Measurements from ENCODE around the gene DDIT3. TPM values are rescaled to one million over a fixed set of nuclear protein-coding genes. Genes with fewer than 3 reads are reported as not detected.

DDIT3 gene
- total RNA-seq, 2 experiments from 2014 or later, result 32.3 to 42.7 TPM

DNA sequence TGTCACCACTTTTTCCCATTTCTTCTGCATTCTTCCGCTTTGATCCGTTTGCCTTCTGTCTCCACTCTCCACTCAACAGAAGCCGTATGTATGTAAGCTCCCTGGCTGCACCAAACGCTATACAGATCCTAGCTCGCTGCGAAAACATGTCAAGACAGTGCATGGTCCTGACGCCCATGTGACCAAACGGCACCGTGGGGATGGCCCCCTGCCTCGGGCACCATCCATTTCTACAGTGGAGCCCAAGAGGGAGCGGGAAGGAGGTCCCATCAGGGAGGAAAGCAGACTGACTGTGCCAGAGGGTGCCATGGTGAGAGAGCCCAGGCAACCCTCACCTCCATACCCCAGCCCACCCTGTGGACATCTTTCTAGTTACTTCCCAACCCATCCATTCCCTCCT is 52.4 kb downstream of the DDIT3 start:
- H4K20me1 ChIP-seq (ENCODE audit: insufficient read depth, low read length), result no peaks in the 10 kb centered on the region
- peaks cover 43% of the 10 kb centered on the region for H3K36me3 ChIP-seq (ENCODE audit: insufficient read depth, low read length)
- intact Hi-C loops (cut with micrococcal nuclease; ENCODE audit: unreplicated experiment), result no loop called here

GRCh38 chr12:57467212-57467874 is 53.0 kb downstream of the DDIT3 start:
- Histone ChIP-seq H3K4me3 (ENCODE audit: low read depth, low read length, poor library complexity, severe bottlenecking) (no peak overlapping the region), H3K36me3 (ENCODE audit: insufficient read depth, low read length) (peaks cover 37% of the 10 kb centered on the region), H3K9me2 (ENCODE audit: insufficient read depth, low read length) (no peaks in the 10 kb centered on the region), H3K4me1 (ENCODE audit: insufficient read depth, low read length, poor library complexity, severe bottlenecking) (peaks cover 6% of the 10 kb centered on the region), H3K4me2 (ENCODE audit: low read length) (no peak overlapping the region), H3K27ac (ENCODE audit: low read depth, low read length, poor library complexity, severe bottlenecking) (no peak overlapping the region), H3K79me2 (ENCODE audit: insufficient read depth, low read depth, low read length) (no peaks in the 10 kb centered on the region), H4K20me1 (ENCODE audit: insufficient read depth, low read length) (no peaks in the 10 kb centered on the region), H3K9me3 (ENCODE audit: low read length) (no peaks in the 10 kb centered on the region), H2AFZ (ENCODE audit: low read length) (no peak overlapping the region)
- ChIA-PET POLR2A (no interaction called here), CTCF (ENCODE audit: unreplicated experiment) (no interaction called here)
- no TSS peak for BruUV-seq (replicated peaks)
- TF ChIP-seq CTCF (conservative IDR thresholded peaks at IDR 0.05; ENCODE audit: low read length), result no peak
- TF ChIP-seq EZH2phosphoT487 (IDR thresholded peaks at IDR 0.05; ENCODE audit: borderline replicate concordance, low read depth, low read length), result no peak
- no peak for DNase-seq (ENCODE audit: low spot score)
- intact Hi-C loops (cut with micrococcal nuclease; ENCODE audit: unreplicated experiment), result no loop called here

More for the DNA sequence above, 52.4 kb downstream of the DDIT3 start:
- Histone ChIP-seq H3K9me3 (ENCODE audit: low read length) (no peaks in the 10 kb centered on the region), H3K9me2 (ENCODE audit: insufficient read depth, low read length) (no peaks in the 10 kb centered on the region), H2AFZ (ENCODE audit: low read length) (no peak overlapping the region), H3K79me2 (ENCODE audit: insufficient read depth, low read depth, low read length) (no peaks in the 10 kb centered on the region), H3K4me3 (ENCODE audit: low read depth, low read length, poor library complexity, severe bottlenecking) (no peak overlapping the region), H3K27ac (ENCODE audit: low read depth, low read length, poor library complexity, severe bottlenecking) (no peak overlapping the region), H3K4me1 (ENCODE audit: insufficient read depth, low read length, poor library complexity, severe bottlenecking) (peaks cover 3% of the 10 kb centered on the region), H3K4me2 (ENCODE audit: low read length) (no peak overlapping the region)
- TF ChIP-seq CTCF (conservative IDR thresholded peaks at IDR 0.05; ENCODE audit: low read length), result no peak
- no peak for TF ChIP-seq EZH2phosphoT487 (IDR thresholded peaks at IDR 0.05; ENCODE audit: borderline replicate concordance, low read depth, low read length)
- DNase-seq (ENCODE audit: low spot score), result no peak
- BruUV-seq (replicated peaks), result no TSS peak
- CTCF ChIA-PET (ENCODE audit: unreplicated experiment), result no interaction called here
- POLR2A ChIA-PET, result interaction anchor here (0.6 kb wide), 1 partner anchor 12 kb away, joined by 3 read pairs; the partner anchor contains the start of gene ARHGAP9

Small RNAs within 50 kb of the gene (microRNA-seq; reads per million reads assigned to microRNA genes)
- gene MIR616 (ENCODE audit: borderline replicate concordance), result 14.4 reads per million, percentile 21 among the genes with 10 or more reads in this experiment
- gene MIR6758 (ENCODE audit: borderline replicate concordance), result not detected

Small RNAs within 50 kb of the gene (small RNA-seq; reads per million reads assigned to genes)
- gene MIR616, result not detected

Other genes with a start within 250 kb of the DDIT3 start
- 15.0 and 25.8 TPM in 2 replicates for gene R3HDM2, start 89.5 kb downstream of the DDIT3 start, total RNA-seq (2014; rRNA removed; shearing (Covaris generic))
- gene R3HDM2, start 89.5 kb downstream of the DDIT3 start, total RNA-seq (2022), result 47.2 and 65.7 TPM in 2 replicates
- not detected in 2 replicates for gene INHBC, start 85.7 kb downstream of the DDIT3 start, total RNA-seq (2014; rRNA removed; shearing (Covaris generic))
- gene INHBC, start 85.7 kb downstream of the DDIT3 start, total RNA-seq (2022), result 0.36 and 0.72 TPM in 2 replicates
- gene INHBE, start 65.2 kb downstream of the DDIT3 start, total RNA-seq (2014; rRNA removed; shearing (Covaris generic)), result 3.2 and 3.9 TPM in 2 replicates
- 3.4 and 4.0 TPM in 2 replicates for gene INHBE, start 65.2 kb downstream of the DDIT3 start, total RNA-seq (2022)
- 3.9 and 4.6 TPM in 2 replicates for gene GLI1, start 60.7 kb downstream of the DDIT3 start, total RNA-seq (2014; rRNA removed; shearing (Covaris generic))
- 6.0 and 6.5 TPM in 2 replicates for gene GLI1, start 60.7 kb downstream of the DDIT3 start, total RNA-seq (2022)
- gene ARHGAP9, start 40.6 kb downstream of the DDIT3 start, total RNA-seq (2014; rRNA removed; shearing (Covaris generic)), result 66.2 and 70.1 TPM in 2 replicates
- gene ARHGAP9, start 40.6 kb downstream of the DDIT3 start, total RNA-seq (2022), result 105 and 111 TPM in 2 replicates
- gene MARS1, start 32.4 kb downstream of the DDIT3 start, total RNA-seq (2014; rRNA removed; shearing (Covaris generic)), result 262 and 272 TPM in 2 replicates
- gene MARS1, start 32.4 kb downstream of the DDIT3 start, total RNA-seq (2022), result 461 and 465 TPM in 2 replicates
- 21.8 and 23.9 TPM in 2 replicates for gene MBD6, start 2.3 kb upstream of the DDIT3 start, total RNA-seq (2014; rRNA removed; shearing (Covaris generic))
- 110 and 112 TPM in 2 replicates for gene MBD6, start 2.3 kb upstream of the DDIT3 start, total RNA-seq (2022)
- gene DCTN2, start 26.7 kb upstream of the DDIT3 start, total RNA-seq (2014; rRNA removed; shearing (Covaris generic)), result 61.8 and 68.4 TPM in 2 replicates
- gene DCTN2, start 26.7 kb upstream of the DDIT3 start, total RNA-seq (2022), result 97.2 and 98.9 TPM in 2 replicates
- gene KIF5A, start 29.5 kb upstream of the DDIT3 start, total RNA-seq (2014; rRNA removed; shearing (Covaris generic)), result 0.09 and 0.10 TPM in 2 replicates
- gene KIF5A, start 29.5 kb upstream of the DDIT3 start, total RNA-seq (2022), result 1.2 and 1.6 TPM in 2 replicates
- gene PIP4K2C, start 70.7 kb upstream of the DDIT3 start, total RNA-seq (2014; rRNA removed; shearing (Covaris generic)), result 9.0 and 14.5 TPM in 2 replicates
- 14.8 and 15.9 TPM in 2 replicates for gene PIP4K2C, start 70.7 kb upstream of the DDIT3 start, total RNA-seq (2022)
- gene DTX3, start 84.3 kb upstream of the DDIT3 start, total RNA-seq (2014; rRNA removed; shearing (Covaris generic)), result not detected in 2 replicates
- 0.11 TPM in 1 of 2 replicates, not detected in the other for gene DTX3, start 84.3 kb upstream of the DDIT3 start, total RNA-seq (2022)
- gene ARHGEF25, start 90.9 kb upstream of the DDIT3 start, total RNA-seq (2014; rRNA removed; shearing (Covaris generic)), result not detected in 2 replicates
- not detected in 2 replicates for gene ARHGEF25, start 90.9 kb upstream of the DDIT3 start, total RNA-seq (2022)
- 1.1 and 1.2 TPM in 2 replicates for gene B4GALNT1, start 112.7 kb upstream of the DDIT3 start, total RNA-seq (2014; rRNA removed; shearing (Covaris generic))
- 3.1 and 3.8 TPM in 2 replicates for gene B4GALNT1, start 112.7 kb upstream of the DDIT3 start, total RNA-seq (2022)
- 82.6 and 104 TPM in 2 replicates for gene OS9, start 173.6 kb upstream of the DDIT3 start, total RNA-seq (2014; rRNA removed; shearing (Covaris generic))
- 109 and 112 TPM in 2 replicates for gene OS9, start 173.6 kb upstream of the DDIT3 start, total RNA-seq (2022)
- gene AGAP2, start 218.2 kb upstream of the DDIT3 start, total RNA-seq (2014; rRNA removed; shearing (Covaris generic)), result 10.7 and 14.8 TPM in 2 replicates
- gene AGAP2, start 218.2 kb upstream of the DDIT3 start, total RNA-seq (2022), result 26.5 and 28.8 TPM in 2 replicates
- 0.80 and 2.4 TPM in 2 replicates for gene TSPAN31, start 224.5 kb upstream of the DDIT3 start, total RNA-seq (2014; rRNA removed; shearing (Covaris generic))
- 6.3 and 6.4 TPM in 2 replicates for gene TSPAN31, start 224.5 kb upstream of the DDIT3 start, total RNA-seq (2022)
- 272 and 280 TPM in 2 replicates for gene CDK4, start 231.8 kb upstream of the DDIT3 start, total RNA-seq (2014; rRNA removed; shearing (Covaris generic))
- gene CDK4, start 231.8 kb upstream of the DDIT3 start, total RNA-seq (2022), result 172 and 192 TPM in 2 replicates
- 29.3 and 29.4 TPM in 2 replicates for gene MARCHF9, start 234.6 kb upstream of the DDIT3 start, total RNA-seq (2014; rRNA removed; shearing (Covaris generic))
- gene MARCHF9, start 234.6 kb upstream of the DDIT3 start, total RNA-seq (2022), result 46.2 and 47.7 TPM in 2 replicates
- 6.5 and 7.1 TPM in 2 replicates for gene CYP27B1, start 246.6 kb upstream of the DDIT3 start, total RNA-seq (2014; rRNA removed; shearing (Covaris generic))
- 6.6 and 6.9 TPM in 2 replicates for gene CYP27B1, start 246.6 kb upstream of the DDIT3 start, total RNA-seq (2022)